ENCODE data around the gene LENEP.

Gene LENEP

GRCh38 chr1:154993572-154994268 lies at the start of gene LENEP:
Gene LENEP (plus strand): TSS chr1:154993586. CDS start chr1:154993608, 22 bp downstream.
- DNase-seq (ENCODE audit: low read depth), result no peak

- DNase-seq (ENCODE audit: low read depth), result no peak
Measured at GRCh38 chr1:154943649-154944400, 49.6 kb upstream of the LENEP start.

DNA sequence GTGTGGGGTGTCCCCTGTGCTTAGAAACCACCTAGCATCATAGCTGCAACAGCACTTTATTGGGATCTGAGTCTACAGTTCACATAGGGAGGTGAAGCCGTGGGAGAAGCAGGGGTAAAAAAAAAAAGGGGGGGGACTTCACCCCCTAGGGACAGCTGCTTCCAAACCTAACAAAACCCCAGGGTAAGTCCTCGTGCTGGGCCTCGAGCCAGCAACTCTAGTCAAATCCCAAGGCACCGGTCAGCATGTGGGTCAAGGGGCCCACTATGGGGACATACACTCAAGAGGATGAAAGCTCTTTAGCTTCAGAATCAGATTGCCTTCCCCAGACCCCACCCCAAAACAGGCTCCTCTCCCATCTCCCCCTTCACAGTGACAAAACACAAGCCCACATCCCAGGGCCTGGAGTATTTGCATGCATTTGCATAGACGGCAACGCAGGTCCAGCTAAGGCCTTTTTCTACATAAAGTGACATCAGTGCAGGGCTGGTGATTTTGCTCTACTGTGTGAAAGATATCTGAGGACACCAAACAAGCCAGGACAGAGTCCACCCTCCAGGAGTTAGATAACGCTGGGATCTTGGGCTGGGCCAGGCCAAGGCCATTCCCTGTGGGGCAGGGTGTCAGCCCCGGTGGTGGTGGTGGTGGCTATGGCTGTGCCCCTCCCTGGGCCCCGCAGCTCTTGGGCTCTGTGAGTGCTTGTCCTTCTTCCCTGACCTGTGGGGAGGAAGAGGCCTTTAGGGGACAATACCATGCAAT lies 48.8 kb upstream of the LENEP start:
- DNase-seq (ENCODE audit: low read depth), result no peak

- DNase-seq (ENCODE audit: low read depth), result no peak
Measured at GRCh38 chr1:154945160-154945961, 48.0 kb upstream of the LENEP start.

DNA sequence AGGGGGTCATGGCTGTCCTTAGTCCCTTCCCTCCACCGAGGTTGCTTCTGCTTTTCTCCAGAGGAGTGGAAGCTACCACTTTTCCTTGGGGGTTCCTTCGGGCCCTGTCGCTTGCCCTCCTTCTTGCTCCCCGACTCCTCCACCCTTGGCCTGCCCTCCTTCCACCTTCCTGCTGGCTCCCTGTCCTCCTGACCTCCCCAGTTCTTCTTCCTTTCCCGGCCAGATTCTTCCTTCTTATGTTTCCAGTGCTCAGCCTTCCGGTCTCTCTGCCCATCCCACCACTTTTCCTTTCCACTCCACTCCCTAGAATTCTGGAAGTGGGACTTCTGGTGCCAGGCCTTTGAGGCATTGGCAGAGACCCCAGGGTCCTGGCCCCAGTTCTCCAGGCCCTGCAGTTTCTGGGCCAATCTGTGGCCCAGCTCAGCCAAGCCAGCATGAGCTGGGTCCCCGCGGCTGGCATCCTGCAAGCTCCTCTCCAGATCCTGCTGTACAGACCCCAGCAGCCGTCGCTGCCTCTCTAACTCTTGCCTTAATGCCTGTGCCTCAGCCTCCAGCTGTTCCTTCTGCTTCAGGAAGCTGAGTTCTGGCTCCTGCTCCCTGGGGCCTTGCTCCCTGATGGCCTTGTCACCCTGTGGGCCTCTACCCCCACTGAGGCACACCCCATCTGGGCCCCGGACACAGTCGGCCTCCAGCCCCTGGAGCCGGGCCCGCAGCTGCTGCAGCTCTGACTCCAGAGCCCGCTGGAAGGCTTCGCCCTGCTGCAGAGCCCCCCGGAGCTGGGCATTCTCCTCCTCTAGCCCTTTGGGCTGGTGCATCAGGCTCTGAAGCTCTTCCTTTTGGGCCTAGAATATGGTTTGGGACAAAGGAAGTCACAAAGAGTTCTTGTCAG lies 47.2 kb upstream of the LENEP start:
- DNase-seq (ENCODE audit: low read depth), result no peak

GRCh38 chr1:154948079-154948478 lies 45.3 kb upstream of the LENEP start:
- DNase-seq (ENCODE audit: low read depth), result no peak

GRCh38 chr1:154951901-154952657 lies 41.3 kb upstream of the LENEP start:
- DNase-seq (ENCODE audit: low read depth), result no peak

DNA sequence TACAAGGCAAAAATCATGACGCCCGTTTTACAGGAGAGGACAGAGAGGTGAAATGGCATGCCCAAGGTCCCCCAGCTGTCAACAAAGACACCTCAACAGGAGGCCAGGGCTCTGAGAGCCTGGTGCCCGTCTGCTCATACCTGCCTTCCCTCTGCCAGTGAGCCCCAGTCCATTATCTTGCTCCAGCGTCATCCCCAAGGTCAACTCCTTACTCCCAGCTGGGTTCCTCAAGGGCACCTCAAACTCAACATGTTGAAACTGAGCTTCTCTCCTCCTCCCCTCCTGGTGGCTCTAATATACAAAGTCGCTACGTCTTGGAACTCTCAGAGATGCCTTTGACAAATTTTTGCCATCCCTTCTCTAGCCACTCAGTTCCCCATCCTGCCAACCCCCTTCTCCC lies 40.7 kb upstream of the LENEP start:
- DNase-seq (ENCODE audit: low read depth), result no peak

- no peak for DNase-seq (ENCODE audit: low read depth)
Measured at GRCh38 chr1:154953611-154954038, 39.8 kb upstream of the LENEP start.

GRCh38 chr1:154954541-154954940 lies 38.8 kb upstream of the LENEP start:
- no peak for DNase-seq (ENCODE audit: low read depth)

GRCh38 chr1:154955039-154955717 lies 38.2 kb upstream of the LENEP start:
- peak; percentile 51 for DNase-seq (ENCODE audit: low read depth)

GRCh38 chr1:154955718-154956543 lies 37.5 kb upstream of the LENEP start, which contains the start of gene PBXIP1:
Gene PBXIP1 (minus strand): TSS chr1:154956099. CDS start chr1:154953721, 2,378 bp downstream.
- DNase-seq (ENCODE audit: low read depth), result peak; percentile 47

DNA sequence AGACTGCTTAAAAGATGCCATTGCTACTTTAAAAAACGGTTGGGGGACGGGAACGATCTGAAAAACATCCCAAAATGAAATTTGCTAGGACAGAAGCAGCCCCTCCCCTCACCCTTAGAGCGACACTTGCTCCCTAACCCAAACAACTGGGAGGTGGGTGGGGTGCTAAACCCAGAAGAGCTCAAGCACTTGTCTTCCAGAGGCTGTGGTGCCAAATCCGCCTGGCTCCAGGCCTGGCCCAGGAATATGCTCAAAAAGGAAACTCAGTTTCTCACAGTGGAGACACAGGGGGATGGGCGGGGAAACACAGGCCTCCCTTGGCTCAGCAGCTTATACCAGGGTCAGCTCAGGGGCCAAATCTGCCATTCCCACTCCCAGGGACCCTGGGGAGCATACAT lies 36.8 kb upstream of the LENEP start:
- DNase-seq (ENCODE audit: low read depth), result no peak

DNA sequence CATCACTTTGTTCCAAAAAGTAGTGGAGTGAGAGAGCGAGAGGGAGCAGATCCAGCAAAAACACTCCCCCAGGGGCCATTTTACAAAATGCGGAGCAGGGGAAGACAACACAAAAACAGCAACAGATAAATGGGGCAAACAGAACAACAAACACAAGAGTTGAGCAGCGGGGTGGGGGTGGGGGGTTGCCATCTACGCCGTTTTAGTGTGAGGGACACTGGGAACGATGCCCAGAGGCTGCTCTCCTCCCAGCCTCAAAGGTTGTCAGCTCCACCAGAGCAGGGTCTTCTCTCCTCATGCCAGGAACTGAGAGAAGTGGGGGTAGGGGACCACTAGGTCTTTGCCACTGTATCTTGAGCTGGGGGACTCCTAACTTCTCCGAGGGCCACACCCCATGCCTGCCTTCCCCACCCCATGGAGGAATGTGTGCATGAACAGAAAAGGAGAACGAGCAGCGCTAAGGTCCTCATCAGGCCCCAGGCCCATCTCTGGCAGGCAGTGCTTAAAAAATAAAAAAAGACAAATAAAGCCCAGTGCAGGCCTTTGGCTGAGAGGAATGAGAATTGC lies 36.2 kb upstream of the LENEP start:
- no peak for DNase-seq (ENCODE audit: low read depth)

GRCh38 chr1:154958036-154958435 lies 35.4 kb upstream of the LENEP start:
- DNase-seq (ENCODE audit: low read depth), result no peak

DNA sequence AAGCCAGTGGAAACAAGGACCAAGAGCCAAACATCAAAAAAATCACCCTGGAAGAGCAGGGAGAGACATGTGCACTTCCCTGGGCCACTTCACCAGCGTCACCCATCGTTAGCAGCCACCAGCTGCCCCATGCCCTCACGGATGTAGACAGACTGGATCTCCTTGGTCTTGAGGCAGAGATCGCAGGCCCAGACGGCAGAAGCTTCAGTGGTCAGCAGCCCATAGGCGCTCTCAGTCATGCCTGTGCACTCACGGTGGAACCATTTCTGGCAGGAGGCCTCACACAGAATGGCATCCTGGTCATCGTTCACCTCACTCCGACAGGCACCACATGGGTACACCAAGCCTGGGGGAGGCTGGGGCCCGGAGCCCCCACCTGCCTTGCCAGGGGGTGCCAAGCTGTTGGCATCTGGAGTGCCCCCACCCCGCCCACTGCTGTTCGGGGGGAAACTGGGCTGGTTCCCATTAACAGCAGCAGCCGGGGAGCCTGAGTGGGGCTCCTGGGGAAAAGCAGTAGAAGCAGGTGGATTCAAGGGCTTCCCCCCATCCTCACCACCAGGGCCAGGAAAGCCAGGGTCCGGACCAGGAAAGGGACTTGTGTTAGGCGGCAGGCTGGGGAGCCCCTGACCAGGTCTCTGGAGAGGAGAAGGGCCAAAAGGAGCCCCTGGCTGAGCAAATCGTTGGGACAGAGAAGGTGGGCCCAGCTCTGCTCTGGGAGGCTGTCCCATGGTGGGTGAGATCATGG lies 34.5 kb upstream of the LENEP start:
- no peak for DNase-seq (ENCODE audit: low read depth)

GRCh38 chr1:154959426-154959780 lies 34.0 kb upstream of the LENEP start:
- DNase-seq (ENCODE audit: low read depth), result no peak

All from stimulated activated CD8-positive, alpha-beta memory T cell treated with anti-CD3 and anti-CD28 coated beads, Interleukin-4, amount 100 ng/mL, for 24 hours (primary cell).